ENCODE data around the gene TCF12.

Gene TCF12

DNA sequence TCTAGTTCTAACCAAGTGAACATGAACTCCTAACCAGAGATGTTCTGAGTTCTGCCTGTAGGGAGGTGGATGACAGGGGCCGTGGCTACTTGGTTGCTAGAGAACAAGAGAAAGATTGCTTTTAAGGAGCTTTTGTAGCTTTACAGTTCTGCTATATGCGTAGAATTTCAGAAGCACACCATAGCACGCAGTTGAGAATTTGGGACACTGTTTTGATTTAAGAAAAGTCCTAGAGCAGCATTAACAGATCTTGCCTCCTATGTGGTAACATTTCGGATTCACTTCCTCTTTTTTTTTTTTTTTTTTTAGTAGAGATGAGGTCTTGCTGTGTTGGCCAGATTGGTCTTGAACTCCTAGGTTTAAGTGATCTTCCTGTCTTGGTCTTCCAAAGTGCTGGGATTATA, 181.7 kb downstream of the TCF12 start:
- FAIRE-seq = no peak

DNA sequence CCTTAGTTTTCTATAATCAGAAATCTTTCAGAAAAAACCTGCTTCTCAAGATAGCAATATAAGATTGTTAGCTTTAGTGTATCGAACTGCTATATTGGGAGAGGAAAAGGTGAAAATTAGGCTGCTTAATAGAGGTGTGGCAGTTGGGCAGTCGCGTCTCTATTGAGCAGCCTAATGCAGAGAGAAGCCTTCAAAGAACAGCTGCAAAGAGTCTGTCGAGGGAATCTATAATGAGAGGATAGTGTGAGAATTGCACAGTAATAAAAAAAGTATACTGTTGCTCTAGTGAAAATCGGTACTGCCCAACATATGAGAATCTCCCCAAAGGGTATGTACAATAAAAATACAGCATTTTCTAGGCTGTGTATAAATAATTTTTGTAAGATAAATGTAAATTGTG, 184.4 kb downstream of the TCF12 start:
- FAIRE-seq = no peak

DNA sequence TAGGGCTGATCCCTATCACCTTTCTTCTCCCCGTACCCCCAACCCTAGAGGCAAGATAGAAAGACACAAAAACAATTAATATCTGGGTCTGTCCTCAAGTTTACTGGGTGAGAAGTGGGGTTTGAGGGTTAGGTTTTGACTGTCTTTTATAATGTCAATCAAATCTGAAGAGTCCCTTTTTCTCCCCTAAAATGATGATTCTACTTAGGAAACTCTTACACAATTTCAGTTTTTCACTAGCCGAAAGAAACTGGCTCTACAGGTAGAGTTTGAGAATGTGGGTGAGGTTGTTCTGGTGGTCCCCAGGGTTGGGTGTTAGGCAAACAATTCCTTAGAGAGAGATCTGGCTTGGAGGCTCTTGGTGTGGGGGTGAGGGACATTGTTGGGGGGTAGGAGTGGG, 189.9 kb downstream of the TCF12 start:
- no peak for FAIRE-seq

DNA sequence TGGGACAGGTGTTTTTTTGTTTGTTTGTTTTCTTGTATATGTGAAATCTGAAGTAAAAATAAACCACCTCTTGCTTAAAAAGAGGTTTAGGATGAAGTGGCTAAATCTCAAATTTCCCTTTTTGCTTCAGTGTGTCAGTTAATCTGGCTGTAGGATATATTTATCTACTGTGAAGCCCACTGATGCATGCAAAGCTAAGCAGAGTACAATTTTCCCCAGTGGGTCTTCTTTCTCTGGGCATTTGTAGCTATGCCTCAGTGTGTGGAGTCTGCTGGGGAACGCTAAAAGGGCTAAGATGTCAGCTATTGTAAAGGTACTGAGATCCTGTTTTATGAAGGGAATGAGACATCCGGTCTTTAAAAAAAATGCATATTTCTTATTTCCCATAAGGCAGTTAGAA, 190.6 kb downstream of the TCF12 start:
- no peak for FAIRE-seq

DNA sequence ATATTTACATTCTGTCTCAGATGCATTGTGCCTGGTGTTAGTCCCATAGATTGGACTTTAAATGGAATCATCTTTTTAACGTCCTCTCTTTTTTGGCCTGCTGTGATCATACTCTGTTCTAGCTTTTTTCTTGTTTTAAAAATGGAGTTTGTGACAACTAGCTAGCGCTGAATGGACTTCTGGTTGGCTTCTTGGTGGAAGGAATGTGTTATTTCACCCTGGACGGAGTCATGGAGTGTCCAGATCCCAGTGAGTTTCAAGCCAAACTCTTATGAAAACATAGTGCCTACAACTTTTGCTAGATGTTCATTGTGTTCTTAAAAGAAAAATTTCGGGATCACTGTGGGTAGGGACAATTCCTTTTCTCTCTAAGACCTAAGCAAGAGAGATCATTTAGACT, 192.6 kb downstream of the TCF12 start:
- FAIRE-seq = no peak

DNA sequence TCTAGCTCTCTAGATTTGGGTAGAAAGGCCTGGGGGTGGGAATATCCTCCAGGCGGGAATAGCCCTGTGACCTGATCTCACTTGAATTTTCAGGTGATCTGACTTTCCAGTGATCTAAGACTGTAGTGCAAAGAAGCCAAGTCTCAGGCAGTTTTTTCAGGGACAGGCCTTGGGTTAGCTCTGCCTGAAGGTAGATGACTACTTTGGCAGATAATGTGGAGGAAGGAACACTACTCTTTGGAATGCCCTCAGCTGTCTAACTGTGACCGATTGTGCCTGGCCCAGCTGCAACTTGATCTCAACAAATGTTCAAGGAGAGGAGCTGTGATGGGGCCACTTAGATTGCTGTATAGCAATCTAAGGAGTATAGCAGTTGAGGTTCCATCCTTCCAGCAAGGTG, 193.7 kb downstream of the TCF12 start:
- FAIRE-seq = no peak

DNA sequence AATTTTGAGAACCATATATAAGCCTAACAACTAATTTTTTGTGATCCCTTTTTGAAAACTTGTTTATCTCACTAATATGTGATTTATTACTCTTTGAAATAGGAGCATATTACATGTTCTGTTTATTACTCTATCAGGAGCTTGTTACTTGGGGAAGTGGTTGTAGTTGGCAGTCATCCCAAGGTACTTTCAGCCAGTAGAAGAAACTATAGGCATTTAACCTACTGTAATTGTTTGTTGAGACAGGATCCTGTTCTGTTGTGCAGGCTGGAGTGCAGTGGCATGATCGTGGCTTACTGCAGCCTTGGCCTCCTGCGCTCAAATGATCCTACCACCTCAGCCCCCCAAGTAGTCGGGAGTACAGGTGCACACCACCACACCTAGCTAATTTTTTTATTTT, 195.6 kb downstream of the TCF12 start:
- FAIRE-seq = no peak

DNA sequence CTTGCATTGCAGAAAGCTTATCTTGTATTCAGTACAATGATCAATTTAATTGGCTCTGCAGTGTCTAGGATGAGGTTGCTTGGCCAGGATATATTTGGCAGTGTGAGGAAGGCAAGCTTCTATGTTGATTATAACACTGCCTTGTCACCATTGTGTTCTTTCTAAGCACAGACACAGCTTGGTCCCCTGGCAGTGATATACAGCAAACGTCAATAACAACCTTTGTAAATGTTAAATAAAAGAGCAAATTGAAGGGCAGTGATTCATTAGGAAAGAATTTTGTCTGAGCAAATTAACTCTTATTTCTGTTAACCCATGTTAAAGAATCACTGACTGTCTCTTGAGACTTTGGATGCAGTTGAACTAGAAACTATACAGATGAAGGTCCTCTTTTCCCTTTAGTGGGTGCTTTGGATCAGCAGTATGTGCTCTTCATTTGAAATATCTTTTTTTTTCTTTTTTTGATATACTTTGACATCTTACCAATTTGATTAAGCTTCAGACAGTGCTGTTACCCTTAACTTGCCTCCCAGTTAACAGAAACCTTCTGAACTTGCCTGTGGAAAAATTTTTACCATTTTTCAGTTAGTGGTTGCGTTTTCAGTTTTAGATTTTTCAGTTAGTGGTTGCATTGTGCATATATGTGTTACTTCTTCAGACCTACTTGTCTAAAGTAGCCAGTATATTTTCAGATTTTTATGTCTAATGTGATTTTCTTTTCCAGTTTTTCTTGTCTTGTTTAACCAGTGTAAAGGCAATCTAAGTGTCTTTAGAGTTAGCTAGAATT, 199.8 kb downstream of the TCF12 start:
- no peak for FAIRE-seq

DNA sequence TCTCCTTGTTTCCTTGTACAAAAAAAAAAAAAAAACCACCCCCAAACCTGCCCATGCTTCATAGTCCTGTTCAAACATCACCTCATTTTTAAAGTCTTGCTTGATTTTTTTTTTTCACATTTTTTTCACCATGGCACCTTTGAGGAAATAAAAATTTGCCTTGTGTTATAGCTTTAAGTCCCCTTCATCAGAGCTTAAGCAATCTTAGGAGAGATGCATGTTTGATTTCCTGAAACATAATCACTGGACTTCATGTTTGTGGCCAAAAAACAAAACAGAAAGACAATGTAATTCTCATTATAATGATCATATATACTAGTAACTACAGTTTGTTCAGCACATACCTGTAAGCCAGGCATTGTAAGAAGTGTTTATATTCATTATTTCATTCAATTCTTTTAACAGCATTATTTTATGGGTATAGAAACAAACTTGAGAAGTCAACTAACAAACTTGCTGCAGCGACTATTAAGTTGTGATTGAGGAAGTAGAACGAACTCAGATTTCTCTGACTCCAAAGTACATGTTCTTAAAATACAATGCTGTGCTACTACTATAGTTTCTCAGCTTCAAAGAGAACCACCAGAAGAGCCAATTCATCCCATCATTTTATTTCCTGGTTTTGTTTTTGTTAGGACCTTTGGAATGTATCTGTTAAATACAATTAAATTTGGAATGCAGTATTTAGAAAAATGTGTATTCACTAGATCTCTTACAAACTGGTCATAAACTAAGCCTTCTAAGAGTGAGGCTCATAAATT, 203.8 kb downstream of the TCF12 start:
- no peak for FAIRE-seq

DNA sequence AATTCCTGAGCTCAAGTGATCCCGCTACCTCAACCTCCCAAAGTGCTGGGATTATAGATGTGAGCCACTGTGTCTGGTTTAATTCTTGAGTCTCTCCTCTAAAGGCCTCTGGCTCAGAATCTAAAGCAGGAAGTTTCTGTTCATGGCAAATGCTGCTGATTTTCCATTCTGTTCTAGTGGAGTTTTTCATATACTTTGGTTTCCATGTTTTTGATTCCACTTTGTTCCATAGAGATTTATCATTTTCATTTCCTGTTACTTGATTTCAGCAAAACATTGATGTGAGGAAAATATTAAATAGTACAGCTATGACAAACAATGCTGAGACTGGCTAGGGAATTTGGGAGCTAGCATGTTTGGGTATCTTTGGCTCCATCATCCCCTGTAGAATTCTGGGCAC, 205.6 kb downstream of the TCF12 start:
- FAIRE-seq = no peak

DNA sequence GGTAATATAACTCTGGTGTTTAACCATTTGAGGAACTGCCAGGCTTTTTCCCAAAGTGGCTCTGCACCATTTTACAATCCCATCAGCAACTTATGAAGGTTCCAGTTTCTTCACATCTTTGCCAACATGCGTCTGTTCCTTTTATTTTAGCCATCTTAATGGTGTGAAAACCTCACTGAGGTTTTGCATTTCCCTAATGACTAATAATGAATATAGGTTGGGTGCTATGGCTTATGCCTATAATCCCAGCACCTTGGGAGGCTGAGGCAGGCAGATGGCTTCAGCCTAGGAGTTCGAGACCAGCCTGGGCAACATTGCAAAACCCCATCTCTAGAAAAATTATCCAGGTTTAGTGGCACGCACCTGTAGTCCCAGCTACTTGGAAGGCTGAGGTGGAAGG, 210.6 kb downstream of the TCF12 start:
- FAIRE-seq = no peak

DNA sequence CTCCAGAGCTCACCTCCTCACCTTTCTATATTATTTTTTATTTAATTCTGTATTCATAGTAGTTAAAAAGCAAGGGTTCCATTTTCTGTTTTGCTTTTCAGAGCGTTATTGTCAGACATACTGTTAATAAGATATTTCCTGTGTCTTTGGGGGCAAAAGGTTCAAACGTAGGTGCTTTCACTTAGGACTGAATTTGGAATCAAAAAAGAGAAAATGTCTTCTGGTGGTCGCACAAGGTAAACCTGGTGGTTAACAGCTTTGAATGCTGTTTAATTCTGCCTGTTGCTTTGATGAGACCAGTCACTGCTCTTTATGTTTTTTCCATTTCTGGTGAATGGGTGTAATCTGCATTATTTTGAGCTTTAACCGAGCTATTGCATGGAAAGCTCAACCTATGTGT, 212.5 kb downstream of the TCF12 start:
- no peak for FAIRE-seq

DNA sequence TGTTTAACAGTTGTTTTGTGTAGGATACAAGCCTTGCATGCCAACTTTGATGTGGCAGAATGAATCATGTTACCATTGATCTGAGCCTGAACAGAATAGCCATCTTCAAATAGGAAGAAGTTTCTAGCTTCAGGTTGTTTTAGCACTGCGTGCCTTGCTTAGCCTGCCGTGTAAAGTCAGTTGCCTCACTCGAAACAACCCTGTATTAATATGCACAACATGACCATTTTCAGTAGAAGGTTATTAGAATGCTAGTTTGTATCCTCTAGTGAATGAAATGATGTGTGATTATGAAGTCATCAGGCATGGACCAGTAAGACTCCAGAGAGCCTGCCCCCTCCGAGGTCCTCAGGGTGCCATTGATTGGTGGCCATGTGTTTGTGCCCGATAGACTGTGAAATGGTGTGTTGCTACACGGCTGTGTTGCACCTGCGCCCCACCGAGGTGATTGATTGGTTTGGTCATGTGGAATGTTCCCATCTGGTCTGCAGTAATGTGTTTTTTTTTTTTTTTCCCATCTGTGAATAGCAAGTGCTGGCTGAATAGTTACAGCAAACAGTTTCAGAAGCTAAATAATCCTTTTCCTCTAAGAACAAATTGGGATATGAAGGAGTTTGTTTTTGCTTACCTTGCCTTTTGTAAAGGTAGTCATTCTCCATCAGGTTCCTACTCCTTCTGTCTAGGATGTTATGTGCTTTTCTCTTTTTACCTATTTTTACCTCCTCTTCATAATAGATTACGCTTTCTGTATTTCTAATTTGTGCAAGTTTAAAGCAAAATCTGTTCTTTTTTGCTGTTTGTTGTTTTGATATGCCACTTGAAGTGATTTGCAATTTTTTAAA, 214.9 kb downstream of the TCF12 start:
- peak; percentile 99 for FAIRE-seq

DNA sequence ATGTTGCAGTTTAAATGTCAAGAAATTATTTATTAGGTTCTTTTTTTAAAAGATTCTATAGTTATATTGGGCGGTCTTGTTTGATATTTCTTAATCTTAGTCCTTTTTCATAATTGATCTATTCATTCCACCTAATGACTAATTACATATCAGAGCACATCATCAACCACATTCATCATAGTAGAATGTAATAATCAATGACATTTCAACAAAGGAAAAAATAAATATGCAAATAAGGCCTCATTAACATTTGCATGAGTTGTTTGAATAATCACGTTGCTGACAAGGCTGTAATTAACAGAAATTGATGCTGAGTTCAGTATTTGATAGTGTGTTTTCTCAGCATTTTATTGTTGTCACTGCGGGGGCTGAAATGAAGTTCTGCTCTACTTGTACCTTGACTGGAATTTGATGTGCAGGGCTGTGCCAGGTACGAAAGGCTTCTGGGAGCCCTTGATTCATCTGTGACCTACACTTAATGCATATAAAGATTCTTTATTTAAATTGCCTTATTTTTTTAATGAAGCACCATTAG, 215.7 kb downstream of the TCF12 start:
- no peak for FAIRE-seq

DNA sequence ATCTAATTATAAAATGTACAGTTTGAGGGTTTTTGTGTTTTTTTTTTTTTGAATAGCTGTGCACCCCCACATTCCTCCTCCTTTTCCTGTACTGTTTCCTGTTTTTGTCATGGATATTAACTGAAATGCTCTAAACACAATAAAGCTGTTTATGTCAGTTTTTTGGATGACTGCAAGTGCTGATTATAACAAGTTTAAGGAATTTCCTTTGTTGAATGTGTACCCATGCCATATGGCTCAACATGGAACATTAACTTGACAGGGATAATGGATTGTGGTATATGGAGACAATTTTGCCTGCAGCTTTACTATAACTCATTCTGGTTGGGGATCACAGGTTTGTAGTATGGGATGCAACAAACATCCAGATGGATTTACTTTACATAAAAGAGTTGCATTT, 216.4 kb downstream of the TCF12 start:
- peak; percentile 17 for FAIRE-seq

DNA sequence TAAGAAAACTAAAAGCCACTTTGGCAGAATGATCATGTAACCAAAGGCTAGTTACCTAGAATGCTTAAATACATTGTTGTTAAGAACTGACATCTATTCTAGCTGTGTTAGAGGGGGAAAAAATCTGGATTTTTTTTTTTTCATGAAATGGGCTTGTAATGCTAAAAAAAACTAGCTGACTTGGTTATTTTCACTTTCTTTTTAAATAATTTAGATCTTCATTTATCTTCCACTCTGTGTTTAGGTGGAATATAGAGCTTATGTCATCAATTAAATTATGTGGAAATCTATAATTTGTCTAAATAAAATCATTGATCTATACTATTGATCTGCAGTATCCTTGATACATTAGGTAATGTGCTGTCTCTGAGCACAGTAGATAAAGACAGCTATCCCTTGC, 217.4 kb downstream of the TCF12 start:
- FAIRE-seq = peak; percentile 13

DNA sequence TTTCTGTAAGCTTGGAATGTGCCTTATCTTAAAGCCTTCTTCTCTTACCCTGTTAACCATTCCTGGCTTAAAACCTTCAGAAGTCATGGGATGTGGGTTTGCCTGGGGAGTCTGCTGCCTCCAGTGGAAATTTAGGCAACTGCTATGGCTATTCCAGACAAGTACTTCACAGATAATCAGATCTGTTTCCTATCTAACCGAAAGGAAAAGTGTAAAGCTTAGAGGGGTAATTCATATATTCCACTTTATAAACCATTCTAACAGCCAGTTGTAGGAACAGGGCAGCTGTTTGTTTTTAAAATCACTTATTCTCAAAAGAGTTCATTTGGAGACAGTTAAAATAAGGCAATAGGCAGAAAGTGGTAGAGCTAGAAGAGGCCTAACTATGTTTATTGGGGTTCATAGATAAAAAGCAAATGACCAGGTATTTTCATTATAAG, 219.9 kb downstream of the TCF12 start:
- FAIRE-seq = peak; percentile 17

DNA sequence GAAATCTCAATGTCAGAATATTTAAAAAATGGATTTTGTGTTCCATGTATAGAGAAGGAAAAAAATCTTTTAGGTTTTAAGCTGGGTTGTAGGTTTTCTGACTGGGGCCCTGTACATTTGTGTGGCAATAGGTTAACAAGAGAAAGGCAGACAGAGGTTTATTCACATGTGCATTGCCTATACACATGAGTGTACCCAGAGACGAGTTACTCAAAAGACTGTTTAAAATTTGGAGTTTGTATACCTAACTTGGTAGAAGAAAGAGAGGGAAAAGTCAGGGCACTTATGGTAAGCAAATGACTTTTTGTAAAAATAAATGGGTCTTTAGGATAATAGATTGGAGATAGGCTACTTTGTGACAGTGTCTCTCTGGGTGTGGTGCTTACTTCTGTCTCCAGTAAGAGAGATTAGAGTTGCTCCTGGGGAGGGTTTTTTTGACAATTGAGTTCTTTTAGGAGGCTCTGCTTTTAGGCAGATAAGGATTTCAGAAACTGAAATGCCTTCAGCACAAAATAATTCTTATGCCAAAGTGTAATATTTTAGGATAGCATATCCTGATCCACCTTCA, 225.2 kb downstream of the TCF12 start:
- no peak for FAIRE-seq

DNA sequence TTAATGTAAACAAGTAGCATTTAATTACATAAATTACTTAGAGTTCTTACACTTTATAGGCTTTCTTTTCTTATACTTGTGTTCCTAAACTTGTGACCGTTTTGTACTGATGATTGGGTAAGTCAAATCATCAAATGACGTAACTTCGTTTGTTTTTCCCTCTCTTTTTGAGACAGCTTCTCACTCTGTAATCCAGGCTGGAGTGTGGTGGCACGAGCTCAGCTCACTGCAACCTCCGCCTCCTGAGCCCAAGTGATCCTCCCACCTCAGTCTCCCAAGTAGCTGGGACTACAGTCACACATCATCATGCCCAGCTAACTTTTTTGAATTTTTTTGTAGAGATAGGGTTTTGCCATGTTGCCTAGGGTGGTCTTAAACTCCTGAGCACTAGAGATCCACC, 226.0 kb downstream of the TCF12 start:
- FAIRE-seq = no peak

DNA sequence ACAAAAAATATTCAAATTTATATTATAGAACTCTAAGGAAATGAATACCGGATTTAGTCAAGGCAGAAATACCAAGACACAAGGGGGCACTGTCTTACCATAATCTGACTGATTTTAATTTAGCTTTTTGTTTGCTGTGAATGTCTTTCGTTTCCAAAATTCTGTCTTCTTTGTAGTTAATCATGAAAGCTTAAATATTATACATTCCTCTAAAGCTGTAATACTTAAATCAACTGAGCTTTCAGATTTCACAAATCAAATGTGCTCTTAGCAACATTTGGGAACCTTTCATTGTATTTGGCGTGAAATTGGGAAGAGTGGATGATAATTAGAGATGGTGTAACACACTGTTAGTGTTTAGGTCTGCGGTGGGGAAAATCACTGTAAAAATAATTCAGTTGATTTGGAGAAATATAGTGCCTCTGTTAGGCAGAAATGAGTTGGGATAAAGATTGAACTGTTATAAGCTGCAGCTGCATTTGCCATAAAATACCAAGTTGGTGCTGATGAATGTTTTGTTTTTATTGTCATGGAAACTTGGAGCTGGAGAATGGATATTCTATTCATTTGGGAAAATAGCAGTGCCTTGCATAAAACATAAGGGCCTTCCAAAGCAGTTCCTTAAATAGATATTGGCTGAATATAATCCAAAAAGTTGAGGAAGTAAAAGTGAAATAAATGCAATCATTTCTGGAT, 228.2 kb downstream of the TCF12 start:
- peak; percentile 89 for FAIRE-seq

DNA sequence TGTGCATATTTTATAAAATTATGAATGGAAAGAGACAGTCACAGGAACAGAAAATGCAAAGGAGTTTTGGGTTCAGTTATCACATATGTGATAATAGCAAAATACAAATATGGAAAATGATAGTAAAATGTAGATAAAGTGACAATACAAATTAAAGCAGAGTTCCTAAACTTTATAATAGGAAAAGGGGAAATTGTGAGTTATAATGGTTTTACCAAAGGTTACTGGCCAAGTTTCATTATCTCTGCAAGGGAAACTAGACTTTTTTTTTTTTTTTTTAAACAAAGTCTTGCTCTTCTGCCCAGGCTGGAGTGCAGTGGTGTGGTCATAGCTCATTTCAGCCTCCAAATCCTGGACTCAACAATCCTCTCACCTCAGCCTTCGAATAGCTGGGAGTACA, 229.2 kb downstream of the TCF12 start:
- no peak for FAIRE-seq

DNA sequence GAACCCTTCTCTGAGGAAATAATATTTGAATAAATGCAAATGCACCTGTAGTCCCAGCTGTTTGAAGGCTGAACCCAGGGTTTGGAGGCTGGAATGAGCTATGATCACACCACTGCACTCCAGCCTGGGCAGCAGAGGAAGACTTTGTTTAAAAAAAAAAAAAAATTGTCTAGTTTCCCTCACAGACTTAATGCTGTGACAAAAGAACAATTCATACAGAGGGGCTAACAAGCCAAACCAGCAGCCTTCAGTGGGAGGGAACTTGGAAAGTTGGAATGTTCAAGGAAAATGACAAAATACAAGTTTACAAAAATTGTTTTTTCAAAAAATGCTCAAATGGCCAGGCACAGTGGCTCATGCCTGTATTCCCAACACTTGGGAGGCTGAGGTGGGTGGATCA, 229.8 kb downstream of the TCF12 start:
- FAIRE-seq = no peak
